MV-4-11 (cell line): Measurements from ENCODE around the gene MRFAP1.
"Not testable (repeated sequence)": the region's sequence is repeated elsewhere in the genome, so short reads cannot be mapped to it uniquely, and the experiment has no call there.

Experiments
- DNase-seq: peaks from one replicate; lab custom pipeline; 2025; lab: John Stamatoyannopoulos, UW

MRFAP1 gene

GRCh38 chr4:6668391-6668790, 27.9 kb downstream of the MRFAP1 start:
- peak; percentile 22 for DNase-seq

- no peak for DNase-seq
Observed at GRCh38 chr4:6671648-6672047, 31.2 kb downstream of the MRFAP1 start.

- no peak for DNase-seq
Observed at GRCh38 chr4:6672131-6672530, 31.6 kb downstream of the MRFAP1 start.

DNA sequence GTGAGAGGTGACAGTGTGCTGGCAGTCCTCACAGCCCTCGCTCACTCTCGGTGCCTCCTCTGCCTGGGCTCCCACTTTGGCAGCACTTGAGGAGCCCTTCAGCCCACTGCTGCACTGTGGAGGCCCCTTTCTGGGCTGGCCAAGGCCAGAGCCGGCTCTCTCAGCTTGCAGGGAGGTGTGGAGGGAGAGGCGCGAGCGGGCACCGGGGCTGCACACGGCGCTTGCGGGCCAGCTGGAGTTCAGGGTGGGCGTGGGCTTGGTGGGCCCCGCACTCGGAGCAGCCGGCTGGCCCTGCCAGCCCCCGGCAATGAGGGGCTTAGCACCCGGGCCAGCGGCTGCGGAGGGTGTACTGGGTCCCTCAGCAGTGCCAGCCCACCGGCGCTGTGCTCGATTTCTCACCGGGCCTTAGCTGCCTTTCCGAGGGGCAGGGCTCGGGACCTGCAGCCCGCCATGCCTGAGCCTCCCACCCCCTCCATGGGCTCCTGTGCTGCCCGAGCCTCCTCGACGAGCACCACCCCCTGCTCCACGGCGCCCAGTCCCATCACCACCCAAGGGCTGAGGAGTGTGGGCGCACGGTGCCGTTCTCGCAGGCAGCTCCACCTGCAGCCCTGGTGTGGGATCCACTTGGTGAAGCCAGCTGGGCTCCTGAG, 32.2 kb downstream of the MRFAP1 start:
- DNase-seq: not testable (repeated sequence)

DNA sequence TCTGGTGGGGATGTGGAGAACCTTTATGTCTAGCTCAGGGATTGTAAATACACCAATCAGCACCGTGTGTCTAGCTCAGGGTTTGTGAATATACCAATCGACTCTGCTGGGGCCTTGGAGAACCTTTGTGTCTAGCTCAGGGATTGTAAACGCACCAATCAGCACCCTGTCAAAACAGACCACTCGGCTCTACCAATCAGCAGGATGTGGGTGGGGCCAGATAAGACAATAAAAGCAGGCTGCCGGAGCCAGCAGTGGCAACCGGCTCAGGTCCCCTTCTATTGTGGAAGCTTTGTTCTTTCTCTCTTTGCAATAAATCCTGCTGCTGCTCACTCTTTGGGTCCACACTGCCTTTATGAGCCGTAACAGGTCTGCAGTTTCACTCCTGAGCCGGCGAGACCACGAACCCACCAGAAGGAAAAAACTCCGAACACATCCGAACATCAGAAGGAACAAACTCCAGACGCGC, 32.7 kb downstream of the MRFAP1 start:
- DNase-seq: peak; percentile 36

DNA sequence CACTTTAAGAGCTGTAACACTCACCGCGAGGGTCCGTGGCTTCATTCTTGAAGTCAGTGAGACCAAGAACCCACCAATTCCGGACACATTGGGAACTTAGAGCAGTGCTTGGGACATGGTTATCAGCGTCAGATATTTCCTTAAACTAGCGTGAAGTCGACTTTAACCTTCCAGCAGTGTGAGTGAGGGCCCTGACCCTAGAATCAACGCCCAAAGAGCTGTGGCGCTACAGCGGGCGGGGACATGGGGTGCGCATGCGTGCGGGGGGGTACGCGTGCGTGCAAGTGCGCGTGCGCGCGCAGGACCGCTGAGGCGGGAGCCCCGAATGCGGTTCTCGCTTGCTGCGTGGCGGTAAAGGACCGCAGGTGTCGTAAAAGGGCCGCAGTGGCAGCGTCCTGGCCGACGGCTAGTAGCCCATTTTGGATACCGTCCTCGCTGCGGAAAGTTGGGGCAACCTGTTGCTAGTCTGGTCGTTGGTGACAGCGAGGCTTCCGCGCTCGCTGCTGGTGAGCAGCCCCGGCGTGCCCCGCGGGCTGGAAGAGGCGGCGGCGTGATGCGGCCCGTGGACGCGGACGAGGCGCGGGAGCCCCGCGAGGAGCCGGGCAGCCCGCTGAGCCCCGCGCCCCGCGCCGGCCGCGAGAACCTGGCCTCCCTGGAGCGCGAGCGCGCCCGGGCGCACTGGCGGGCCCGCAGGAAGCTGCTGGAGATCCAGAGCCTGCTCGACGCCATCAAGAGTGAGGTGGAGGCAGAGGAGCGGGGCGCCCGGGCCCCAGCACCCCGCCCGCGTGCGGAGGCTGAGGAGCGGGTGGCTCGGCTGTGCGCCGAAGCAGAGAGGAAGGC, 33.4 kb downstream of the MRFAP1 start:
- DNase-seq: peak; percentile 94

GRCh38 chr4:6674500-6675149, 34.1 kb downstream of the MRFAP1 start:
- no peak for DNase-seq

GRCh38 chr4:6676722-6677558, 36.5 kb downstream of the MRFAP1 start:
- DNase-seq: no peak

DNA sequence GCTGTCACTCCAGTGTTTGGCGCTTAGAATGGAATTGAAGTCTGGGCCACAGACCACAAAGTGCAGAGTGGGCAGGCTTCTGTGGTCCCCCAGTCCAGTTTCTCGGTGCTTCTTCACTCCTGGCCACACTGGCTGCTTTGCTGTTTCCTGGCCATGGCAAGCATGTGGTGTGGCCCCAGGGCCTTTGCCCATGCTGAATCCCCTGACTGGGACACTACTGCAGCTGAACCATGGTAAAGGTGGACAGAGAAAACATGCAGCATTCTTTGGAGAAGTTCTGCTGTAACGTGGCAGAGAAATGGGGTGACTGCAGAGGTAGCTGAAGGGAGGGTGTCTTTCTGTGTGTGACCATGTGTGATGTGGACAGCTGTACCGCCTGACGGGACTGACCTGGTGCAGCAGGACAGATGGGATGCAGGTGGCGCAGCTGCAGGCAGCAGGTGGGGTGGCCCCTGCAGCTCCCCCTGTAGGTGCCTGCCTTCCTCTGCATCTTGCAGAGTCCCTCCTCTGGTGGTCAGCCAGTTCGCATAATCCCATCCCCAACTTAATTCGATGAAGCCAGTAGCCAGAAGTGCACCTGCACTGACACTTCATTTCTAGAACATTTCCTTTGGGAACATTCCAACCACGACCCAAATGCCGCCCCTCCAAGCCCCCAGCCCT, 40.0 kb downstream of the MRFAP1 start:
- no peak for DNase-seq

- no peak for DNase-seq
Observed at GRCh38 chr4:6681191-6681590, 40.7 kb downstream of the MRFAP1 start.

DNA sequence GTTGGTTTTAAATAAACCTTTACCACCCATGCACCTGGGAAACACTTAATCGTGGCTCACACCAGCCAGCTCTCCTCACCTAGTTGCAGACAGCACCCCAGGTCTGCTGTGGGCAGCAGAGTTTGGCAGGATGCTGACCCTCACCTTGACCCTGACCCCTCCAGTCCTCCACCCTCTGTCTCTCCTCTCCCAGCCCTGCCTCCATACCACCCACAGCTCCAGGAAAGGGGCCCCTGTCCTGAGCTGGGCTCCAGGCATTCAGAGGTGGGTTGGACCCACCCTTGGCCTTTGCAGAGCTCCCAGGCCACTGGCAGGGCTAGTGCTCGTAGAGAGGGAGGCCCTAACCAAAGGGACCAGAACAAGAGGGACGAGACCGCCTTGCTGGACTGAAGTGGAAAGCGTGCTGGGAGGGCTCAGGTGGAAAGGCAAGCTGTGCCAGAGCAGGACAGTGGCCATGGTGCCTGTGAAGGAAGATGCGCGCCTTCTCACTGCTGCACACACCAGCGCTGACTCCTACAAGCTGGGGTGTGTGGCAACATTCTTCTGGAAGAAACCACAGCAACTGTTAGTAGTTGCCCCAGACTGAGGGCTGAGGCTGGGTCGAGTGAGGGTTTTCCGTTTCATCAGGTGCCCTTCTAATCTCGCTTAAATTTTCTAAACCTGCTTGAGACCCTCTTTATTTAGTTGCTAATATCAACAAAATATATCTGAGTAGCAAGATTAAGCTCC, 42.5 kb downstream of the MRFAP1 start:
- peak; percentile 80 for DNase-seq

- DNase-seq: no peak
Observed at GRCh38 chr4:6684656-6685055, 44.2 kb downstream of the MRFAP1 start.

GRCh38 chr4:6686104-6686787, 45.8 kb downstream of the MRFAP1 start:
- DNase-seq: no peak

DNA sequence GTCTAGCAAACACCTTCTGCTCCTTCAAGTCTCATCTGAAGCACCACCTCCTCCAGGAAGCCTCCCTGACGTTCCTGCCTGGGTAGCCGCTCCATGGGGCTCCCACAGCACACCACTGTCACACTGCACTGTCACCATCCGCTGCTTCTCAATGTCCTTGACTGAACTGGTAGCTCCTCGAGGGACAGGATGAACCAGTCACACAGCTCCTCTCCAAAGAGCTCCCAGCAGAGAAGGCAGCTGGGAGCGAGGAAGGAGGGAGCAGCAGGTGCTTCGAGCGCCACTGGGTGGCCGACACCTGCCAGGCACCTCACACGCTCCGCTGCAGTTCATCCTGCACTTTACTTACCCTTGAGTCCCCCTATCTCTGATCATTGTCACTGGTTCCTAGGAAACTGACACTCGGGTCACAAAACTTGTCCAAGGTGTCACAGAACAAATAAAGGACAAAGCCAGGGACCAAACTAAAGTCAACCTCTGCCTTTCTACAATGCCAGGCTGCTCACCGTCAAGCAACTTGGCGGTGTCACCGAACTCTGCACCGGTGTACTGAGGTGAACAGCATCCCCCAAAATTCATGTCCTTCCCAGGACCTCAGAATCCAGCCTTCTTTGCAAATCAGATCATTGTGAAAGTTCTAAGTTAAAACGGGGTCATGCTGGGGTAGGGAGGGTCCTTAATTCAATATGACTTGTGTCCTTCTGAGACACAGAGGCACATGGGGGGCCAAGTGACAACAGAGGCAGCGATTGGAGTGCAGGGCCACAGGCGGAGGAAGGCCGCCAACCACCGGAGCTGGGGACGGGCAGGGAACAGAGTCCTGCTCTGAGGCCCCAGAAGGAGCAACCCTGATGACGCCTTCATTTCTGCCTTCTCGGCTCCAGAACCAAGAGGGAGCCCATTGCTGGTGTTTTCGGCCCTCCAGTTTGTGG, 47.7 kb downstream of the MRFAP1 start:
- DNase-seq: no peak

GRCh38 chr4:6688879-6689505, 48.5 kb downstream of the MRFAP1 start:
- peak; percentile 92 for DNase-seq

- DNase-seq: no peak
Observed at GRCh38 chr4:6689506-6689960, 49.0 kb downstream of the MRFAP1 start.
